GM21390 (cell line): ENCODE data around the gene ESR1.
"Not testable (repeated sequence)": the region's sequence is repeated elsewhere in the genome, so short reads cannot be mapped to it uniquely, and the experiment has no call there.

Source experiments
- ATAC-seq: cut with Tn5 transposase; IDR thresholded peaks from one replicate; pipeline ENCODE4 v1.9.1; 2021; ENCODE audit not compliant: unreplicated experiment

ESR1 gene

GRCh38 chr6:151885234-151885633 is 77.8 kb downstream of the ESR1 start:
- ATAC-seq: no peak

GRCh38 chr6:151891524-151891923 is 84.0 kb downstream of the ESR1 start:
- ATAC-seq: no peak

- not testable (repeated sequence) for ATAC-seq
These were observed 86.9 kb downstream of the ESR1 start for GRCh38 chr6:151894426-151894825.

- not testable (repeated sequence) for ATAC-seq
These were observed 91.7 kb downstream of the ESR1 start for GRCh38 chr6:151899221-151899620.

- not testable (repeated sequence) for ATAC-seq
These were observed 92.3 kb downstream of the ESR1 start for GRCh38 chr6:151899796-151900195.

GRCh38 chr6:151900256-151900655 is 92.8 kb downstream of the ESR1 start:
- no peak for ATAC-seq

GRCh38 chr6:151901009-151901411 is 93.5 kb downstream of the ESR1 start:
- no peak for ATAC-seq

GRCh38 chr6:151904631-151905030 is 97.1 kb downstream of the ESR1 start:
- no peak for ATAC-seq

GRCh38 chr6:151905072-151905471 is 97.6 kb downstream of the ESR1 start:
- ATAC-seq: no peak

GRCh38 chr6:151905854-151906253 is 98.4 kb downstream of the ESR1 start:
- no peak for ATAC-seq

- no peak for ATAC-seq
These were observed 103.9 kb downstream of the ESR1 start for GRCh38 chr6:151911401-151911800.

GRCh38 chr6:151914484-151914883 is 107.0 kb downstream of the ESR1 start:
- ATAC-seq: no peak

GRCh38 chr6:151916075-151916474 is 108.6 kb downstream of the ESR1 start:
- ATAC-seq: no peak

GRCh38 chr6:151916680-151917164 is 109.2 kb downstream of the ESR1 start:
- no peak for ATAC-seq

- ATAC-seq: no peak
These were observed 110.2 kb downstream of the ESR1 start for GRCh38 chr6:151917531-151918329.

GRCh38 chr6:151940307-151940706 is 132.8 kb downstream of the ESR1 start:
- ATAC-seq: no peak

- ATAC-seq: no peak
These were observed 140.7 kb downstream of the ESR1 start for GRCh38 chr6:151948002-151948743.

GRCh38 chr6:151958332-151958731 is 150.8 kb downstream of the ESR1 start:
- ATAC-seq: no peak

GRCh38 chr6:151959086-151959485 is 151.6 kb downstream of the ESR1 start:
- no peak for ATAC-seq

GRCh38 chr6:151961809-151962208 is 154.3 kb downstream of the ESR1 start:
- ATAC-seq: no peak

- ATAC-seq: no peak
These were observed 154.9 kb downstream of the ESR1 start for GRCh38 chr6:151962246-151962846.

- no peak for ATAC-seq
These were observed 155.5 kb downstream of the ESR1 start for GRCh38 chr6:151963001-151963400.
